GM12878 (cell line): ENCODE measurements around the gene PRKCB.

Source experiments
- CBFB ChIP-seq: IDR thresholded peaks from 2 replicates; pipeline ENCODE4 v1.6.1; 2016; ENCODE audit warnings: antibody characterized with exemption, low read depth
- GATAD2B ChIP-seq: fragments of 450-650 bp; conservative IDR thresholded peaks from 2 replicates; pipeline ENCODE4 v1.6.1; 2017; ENCODE audit warnings: low read depth, mild to moderate bottlenecking, moderate library complexity
- IKZF1 ChIP-seq: fragments of 450-650 bp; conservative IDR thresholded peaks from 2 replicates; pipeline ENCODE4 v1.6.1; 2017; ENCODE audit warnings: antibody characterized with exemption, mild to moderate bottlenecking
- POLR2A ChIP-seq: IDR thresholded peaks from 2 replicates; pipeline ENCODE4 v1.6.1; 2011; ENCODE audit warnings: low read depth, mild to moderate bottlenecking, low read length
- POLR2AphosphoS5 ChIP-seq: IDR thresholded peaks from 2 replicates; pipeline ENCODE4 v1.6.1; 2011; ENCODE audit warnings: mild to moderate bottlenecking, low read length, inconsistent platforms
- POU2F2 ChIP-seq: IDR thresholded peaks from 3 replicates; pipeline ENCODE4 v1.6.1; 2011; ENCODE audit warnings: low read depth, mild to moderate bottlenecking, low read length, borderline replicate concordance
- SIN3A ChIP-seq: IDR thresholded peaks from 2 replicates; pipeline ENCODE4 v1.6.1; 2012; ENCODE audit warnings: low read depth, low read length, improper control_type of control experiment
- TARDBP ChIP-seq: IDR thresholded peaks from 2 replicates; pipeline ENCODE4 v1.6.1; 2016; ENCODE audit warnings: borderline replicate concordance

DNA sequence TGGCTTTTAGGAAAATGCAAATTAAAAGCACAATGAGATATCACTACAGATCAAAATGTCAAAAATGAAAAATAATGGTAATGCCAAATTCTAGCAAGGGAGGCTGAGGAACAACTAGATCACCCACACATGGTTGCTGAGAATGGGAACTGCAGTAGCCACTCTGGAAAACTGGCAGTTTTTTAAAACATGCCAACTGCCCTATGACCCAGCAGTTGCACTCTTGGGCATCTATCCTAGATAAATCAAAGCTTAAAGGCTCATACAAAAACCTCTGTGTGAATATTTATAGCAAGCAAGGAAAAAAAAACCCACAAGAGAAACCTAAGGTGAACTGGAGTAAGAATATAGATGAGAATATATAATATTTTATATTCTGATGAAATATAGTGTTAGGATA, 104.3 kb downstream of the PRKCB start:
- TF ChIP-seq POLR2A: no peak
- TF ChIP-seq CBFB: no peak
- TF ChIP-seq TARDBP: no peak
- no peak for TF ChIP-seq GATAD2B
- no peak for TF ChIP-seq POU2F2
- no peak for TF ChIP-seq POLR2AphosphoS5
- no peak for TF ChIP-seq IKZF1
- TF ChIP-seq SIN3A: no peak
